NCI-H1694 (cell line): ENCODE measurements around the gene ACSM2B.
"Not testable (repeated sequence)": the region's sequence is repeated elsewhere in the genome, so short reads cannot be mapped to it uniquely, and the experiment has no call there.

Experiments used
- DNase-seq: peaks from one replicate; lab custom pipeline; 2025; lab: John Stamatoyannopoulos, UW

ACSM2B gene

GRCh38 chr16:20576145-20576544 lies at the start of gene ACSM2B:
Gene ACSM2B (minus strand): TSS chr16:20576367. CDS start chr16:20564845, 11,522 bp downstream.
- DNase-seq = not testable (repeated sequence)

- DNase-seq = no peak
Observed at GRCh38 chr16:20624882-20625807, 49.0 kb upstream of the ACSM2B start.

- no peak for DNase-seq
Observed at GRCh38 chr16:20624205-20624604, 48.0 kb upstream of the ACSM2B start.

- DNase-seq = no peak
Observed at GRCh38 chr16:20622498-20622870, 46.3 kb upstream of the ACSM2B start.

GRCh38 chr16:20621406-20621805 lies 45.2 kb upstream of the ACSM2B start:
- DNase-seq = no peak

GRCh38 chr16:20620770-20621169 lies 44.6 kb upstream of the ACSM2B start:
- DNase-seq = no peak

GRCh38 chr16:20620003-20620402 lies 43.8 kb upstream of the ACSM2B start:
- DNase-seq = no peak

- no peak for DNase-seq
Observed at GRCh38 chr16:20617271-20617670, 41.1 kb upstream of the ACSM2B start.

GRCh38 chr16:20614186-20615141 lies 38.3 kb upstream of the ACSM2B start:
- DNase-seq = no peak

GRCh38 chr16:20613481-20614185 lies 37.5 kb upstream of the ACSM2B start:
- DNase-seq = no peak

- no peak for DNase-seq
Observed at GRCh38 chr16:20612551-20613480, 36.6 kb upstream of the ACSM2B start.

GRCh38 chr16:20611975-20612481 lies 35.9 kb upstream of the ACSM2B start:
- DNase-seq = no peak

GRCh38 chr16:20611350-20611902 lies 35.3 kb upstream of the ACSM2B start:
- DNase-seq = no peak

GRCh38 chr16:20610892-20611349 lies 34.8 kb upstream of the ACSM2B start:
- DNase-seq = no peak

- DNase-seq = no peak
Observed at GRCh38 chr16:20610211-20610891, 34.2 kb upstream of the ACSM2B start.

GRCh38 chr16:20602205-20602604 lies 26.0 kb upstream of the ACSM2B start:
- not testable (repeated sequence) for DNase-seq

- DNase-seq = not testable (repeated sequence)
Observed at GRCh38 chr16:20599475-20599874, 23.3 kb upstream of the ACSM2B start.

GRCh38 chr16:20598832-20599469 lies 22.8 kb upstream of the ACSM2B start:
- no peak for DNase-seq

GRCh38 chr16:20595694-20596093 lies 19.5 kb upstream of the ACSM2B start:
- not testable (repeated sequence) for DNase-seq
